Fibroblast of skin of right quadriceps (primary cell): Measurements from ENCODE around the gene PAPPA.

ENCODE experiments used
- DNase-seq: peaks from one replicate; pipeline ENCODE4 v3.0.0-alpha.2; 2013

The PAPPA gene

DNA sequence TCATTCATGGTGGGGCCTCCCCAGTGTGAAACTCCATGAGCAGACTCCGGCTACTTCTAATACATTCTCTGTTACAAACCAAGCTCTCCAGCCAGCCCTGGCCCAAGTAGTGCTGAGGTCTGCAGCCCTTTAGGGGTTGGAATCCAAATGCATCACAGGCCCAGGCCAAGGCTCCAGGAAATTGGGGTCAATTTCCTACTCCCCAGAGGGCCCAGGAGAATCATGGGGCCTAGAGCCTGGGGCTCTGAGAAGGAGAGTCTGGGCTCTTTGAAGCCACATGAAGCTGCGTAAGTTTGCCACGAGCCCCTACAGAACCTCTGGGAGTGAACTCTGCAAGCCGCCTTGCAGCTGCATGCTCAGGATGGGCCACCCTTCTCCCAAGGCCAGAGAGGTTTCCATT, 206.4 kb downstream of the PAPPA start:
- no peak for DNase-seq

DNA sequence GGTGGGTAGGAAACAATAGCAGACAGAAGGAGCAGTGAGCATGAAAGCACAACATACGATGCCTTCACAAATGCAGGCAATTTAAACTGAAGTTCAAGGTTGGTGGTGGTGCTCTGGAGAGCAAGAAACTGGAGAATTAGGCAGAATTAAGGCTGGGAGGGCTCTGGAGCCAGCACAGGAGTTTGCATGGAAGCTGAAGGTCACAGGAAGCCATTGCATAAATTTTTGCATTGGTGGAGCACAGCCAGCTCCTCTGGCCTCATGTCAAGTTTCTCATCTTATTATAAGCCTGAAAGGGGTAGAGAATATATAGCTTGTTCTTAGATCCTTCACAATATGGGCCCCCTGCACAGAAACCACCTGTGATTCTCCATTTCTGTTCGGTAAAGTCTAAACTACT, 207.4 kb downstream of the PAPPA start:
- DNase-seq, result no peak

DNA sequence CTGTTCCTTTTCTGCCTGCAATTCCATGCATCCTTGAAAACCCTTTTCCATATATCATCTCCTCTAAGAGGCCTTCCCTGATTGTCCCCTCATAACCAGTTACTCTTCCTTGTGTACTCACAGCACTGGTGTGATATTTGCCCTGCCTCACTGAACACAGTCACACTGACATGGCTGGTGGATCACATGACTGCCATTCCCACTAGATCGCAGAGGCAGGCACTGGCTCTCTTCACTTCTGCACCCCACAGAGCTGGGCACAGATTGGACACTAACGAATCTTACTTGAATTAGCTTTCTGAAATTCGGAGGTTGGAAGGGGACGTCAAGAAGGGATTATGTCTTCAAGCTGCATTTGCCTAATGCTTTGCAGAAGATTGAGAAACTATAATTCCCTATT, 208.0 kb downstream of the PAPPA start:
- no peak for DNase-seq

- no peak for DNase-seq
These were observed 208.9 kb downstream of the PAPPA start for GRCh38 chr9:116362493-116362892.

DNA sequence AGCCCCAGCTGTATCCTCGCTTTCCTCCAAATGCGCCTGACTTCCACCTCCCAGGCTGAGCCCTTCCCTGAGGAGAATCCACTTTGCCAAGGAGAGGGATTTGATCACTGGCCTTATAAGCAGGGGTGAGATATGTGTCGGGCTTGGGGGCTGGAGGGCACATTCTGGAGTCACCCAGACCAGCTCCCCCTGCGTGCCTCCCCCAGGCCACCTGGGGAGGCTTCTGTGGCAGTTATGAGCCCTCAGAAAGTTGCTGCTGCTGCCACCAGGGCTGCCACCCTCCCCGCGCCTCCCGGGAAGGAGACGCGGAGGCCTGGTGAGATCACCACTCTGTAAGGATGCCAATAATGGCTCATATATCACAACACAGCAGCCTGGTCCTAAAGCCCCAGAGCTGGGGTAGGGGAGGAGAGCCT, 211.5 kb downstream of the PAPPA start:
- peak; percentile 82 for DNase-seq

DNA sequence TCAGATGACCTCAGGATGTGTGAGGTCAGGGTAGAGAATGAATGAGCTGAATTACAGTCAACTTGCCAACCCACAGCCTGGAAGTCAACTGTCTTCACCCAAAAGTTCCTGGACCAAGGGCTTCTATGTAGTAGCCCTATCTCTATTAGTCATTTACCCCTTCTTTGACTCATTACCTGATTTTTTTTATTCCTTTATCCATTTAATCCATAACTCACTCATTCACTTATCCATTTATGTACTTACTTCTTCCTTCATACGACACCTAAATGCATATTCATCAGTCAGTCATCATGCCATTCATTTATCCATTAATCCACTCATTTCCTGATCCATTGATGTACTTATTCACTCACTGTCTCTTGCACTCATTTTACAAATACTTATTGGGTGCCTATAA, 212.7 kb downstream of the PAPPA start:
- DNase-seq, result no peak

DNA sequence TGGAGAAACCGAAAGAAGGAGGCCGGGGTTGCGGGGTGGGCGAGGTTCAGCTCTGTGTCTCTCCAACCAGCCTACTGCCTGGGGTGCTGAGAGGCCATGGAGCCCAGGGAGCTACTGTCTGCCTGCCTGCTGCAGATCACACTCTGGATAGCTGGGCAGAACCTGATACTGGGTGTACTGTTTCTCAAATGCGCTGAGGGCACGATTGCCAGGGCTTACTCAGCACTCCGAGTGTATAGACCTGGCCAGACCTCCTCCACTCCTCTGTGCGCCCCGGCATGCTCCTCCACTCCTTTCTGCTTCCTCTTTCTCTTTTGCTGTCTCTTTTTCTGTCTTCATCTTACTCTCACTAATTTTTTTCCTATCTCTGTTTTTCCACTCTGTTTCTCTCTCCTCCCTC, 215.1 kb downstream of the PAPPA start:
- DNase-seq, result no peak

- DNase-seq, result no peak
These were observed 216.1 kb downstream of the PAPPA start for GRCh38 chr9:116369706-116370105.

GRCh38 chr9:116370556-116370955, 217.0 kb downstream of the PAPPA start:
- DNase-seq, result no peak

DNA sequence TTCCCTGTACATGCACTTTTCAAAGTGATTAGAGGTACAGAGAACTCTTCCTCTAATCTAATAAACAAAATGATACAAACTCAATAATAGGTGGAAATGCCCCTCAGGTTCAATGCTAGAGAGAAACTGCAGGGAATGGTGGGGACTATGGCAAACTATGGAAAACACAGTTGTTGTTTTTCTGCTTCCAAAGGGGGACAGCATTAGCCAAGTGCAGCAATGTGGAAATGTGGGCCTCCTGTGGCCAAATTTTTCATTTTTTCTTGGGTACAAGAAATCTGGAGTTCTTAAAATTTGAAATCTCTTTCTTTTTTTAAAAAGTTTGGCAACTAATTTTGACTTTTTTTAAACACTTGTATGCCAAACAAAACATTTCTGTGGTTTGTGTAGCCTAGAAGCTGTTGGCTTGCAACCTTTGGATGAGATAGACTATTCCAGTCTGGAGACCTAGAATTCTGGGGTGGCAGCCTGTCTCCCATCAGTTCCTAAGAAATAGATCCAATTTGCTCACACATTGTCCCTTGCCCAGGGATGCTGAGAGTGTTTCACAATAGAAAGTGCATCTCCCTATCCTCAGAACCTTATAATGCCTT, 218.6 kb downstream of the PAPPA start:
- no peak for DNase-seq

- no peak for DNase-seq
These were observed 219.2 kb downstream of the PAPPA start for GRCh38 chr9:116372786-116373185.

GRCh38 chr9:116377179-116377798, 223.7 kb downstream of the PAPPA start:
- peak; percentile 66 for DNase-seq

GRCh38 chr9:116378873-116379272, 225.3 kb downstream of the PAPPA start:
- no peak for DNase-seq

- DNase-seq, result no peak
These were observed 226.2 kb downstream of the PAPPA start for GRCh38 chr9:116379821-116380220.

DNA sequence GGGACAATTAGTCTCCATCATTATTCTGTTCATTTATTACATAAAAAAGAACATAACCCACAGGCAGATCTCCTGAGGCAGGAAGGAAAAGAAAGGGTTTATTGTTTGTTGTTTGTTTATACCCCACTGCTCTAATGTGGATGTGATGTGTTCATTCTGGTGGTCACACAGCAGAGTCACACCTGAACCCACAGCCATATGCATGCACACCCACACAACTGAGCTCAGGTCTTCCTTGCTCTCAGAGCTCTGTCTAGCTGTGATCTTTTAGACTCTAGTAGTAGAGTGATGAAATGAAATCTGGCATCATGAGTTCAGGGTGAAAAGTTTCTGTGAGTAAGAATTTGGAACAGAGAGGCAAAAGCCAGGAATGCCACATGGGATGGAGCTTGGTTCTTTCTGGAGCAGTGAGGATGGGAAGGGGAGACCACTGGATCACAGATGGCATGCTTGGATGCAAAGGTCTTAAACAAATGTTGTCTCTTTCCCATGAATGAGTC, 227.0 kb downstream of the PAPPA start:
- DNase-seq, result no peak

- DNase-seq, result no peak
These were observed 227.8 kb downstream of the PAPPA start for GRCh38 chr9:116381350-116381749.

DNA sequence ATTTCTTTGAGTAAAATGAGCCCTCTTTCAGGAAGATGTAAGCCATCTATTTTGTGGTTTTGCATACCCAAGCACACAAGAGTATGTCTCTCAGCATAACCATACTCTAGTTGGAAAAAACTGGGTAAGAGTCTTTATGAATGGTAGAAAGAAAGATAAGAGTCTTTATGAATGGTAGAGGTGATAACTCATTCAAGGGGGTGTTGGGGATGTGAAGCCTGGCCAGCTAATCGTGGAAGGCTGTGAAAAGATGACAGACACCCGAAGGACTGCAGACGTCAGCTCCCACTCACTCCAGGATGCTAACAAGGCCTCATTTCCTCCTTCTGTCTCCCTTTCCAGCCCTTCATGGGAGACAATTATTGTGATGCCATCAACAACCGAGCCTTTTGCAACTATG, 228.5 kb downstream of the PAPPA start:
- DNase-seq, result no peak

- no peak for DNase-seq
These were observed 229.5 kb downstream of the PAPPA start for GRCh38 chr9:116383133-116383532.

- no peak for DNase-seq
These were observed 230.3 kb downstream of the PAPPA start for GRCh38 chr9:116383936-116384335.

DNA sequence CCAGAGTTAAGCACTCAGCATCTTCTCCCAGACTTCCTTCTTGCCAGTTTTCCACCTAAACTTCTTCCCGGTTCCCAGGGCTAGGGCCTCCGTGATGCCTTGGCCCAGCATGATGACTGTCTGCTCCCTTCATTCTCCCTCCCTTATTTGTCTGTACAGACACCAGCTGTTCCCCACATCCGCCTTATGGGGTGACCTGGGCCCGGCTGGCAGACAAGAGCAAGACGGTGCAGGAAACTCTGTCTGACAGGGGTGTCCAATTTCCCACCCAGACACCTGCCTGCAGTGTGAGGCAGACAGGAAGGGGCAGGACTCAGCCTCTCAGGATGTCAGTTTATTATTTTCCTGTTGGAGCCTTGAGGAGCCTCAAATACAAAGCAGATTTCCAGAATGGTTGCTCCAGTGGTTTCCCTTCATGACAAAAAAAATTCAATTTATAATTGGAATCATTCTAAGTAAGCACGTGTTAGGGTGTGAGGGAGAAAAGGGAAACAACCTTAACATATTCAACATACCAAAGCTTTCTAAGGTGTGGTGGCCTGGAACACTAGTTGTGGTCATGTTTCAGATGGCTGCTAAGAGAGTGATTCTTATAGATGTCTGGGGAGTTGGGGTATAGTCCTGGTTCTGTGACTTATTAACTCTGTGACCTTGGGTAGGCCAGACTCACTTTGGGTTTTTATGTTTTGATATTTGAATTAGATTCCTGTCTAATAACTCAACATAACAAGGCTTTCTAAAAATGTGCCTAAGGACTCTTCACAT, 234.5 kb downstream of the PAPPA start:
- no peak for DNase-seq

DNA sequence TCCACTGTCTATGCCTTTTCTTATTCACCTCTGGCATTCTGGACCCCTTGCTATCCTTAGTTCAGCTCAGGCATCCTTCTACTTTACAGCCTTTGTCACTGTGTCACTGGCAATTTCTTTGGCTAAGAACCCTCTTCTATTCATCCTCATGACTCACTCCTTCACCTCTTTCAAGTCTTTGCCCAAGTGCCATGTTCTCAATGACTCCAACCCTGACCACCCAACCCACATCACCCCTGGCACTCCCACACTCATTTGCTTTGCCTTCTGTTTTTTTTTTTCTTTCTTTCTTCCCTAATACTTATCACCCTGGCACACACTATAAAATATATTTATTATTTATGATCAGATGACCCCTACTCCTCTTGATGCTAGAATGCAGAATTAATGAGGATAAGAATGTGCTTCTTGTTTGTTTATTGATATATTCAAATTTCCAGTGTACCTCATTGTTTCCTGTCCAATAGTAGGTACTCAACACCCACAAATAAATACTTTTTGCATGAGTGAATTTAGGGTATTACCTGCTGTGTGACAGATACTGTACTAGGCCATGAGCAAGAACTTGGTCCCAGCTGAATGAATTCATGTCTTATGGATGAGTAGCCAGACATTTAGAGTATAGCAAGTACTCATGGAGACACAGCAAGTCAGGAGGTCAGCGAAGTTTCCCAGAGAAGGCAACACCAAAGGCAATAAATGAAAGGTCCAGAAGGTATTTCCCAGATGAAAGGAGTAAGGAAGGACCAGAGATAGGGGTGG, 236.1 kb downstream of the PAPPA start:
- DNase-seq, result no peak

GRCh38 chr9:116390303-116391228, 237.0 kb downstream of the PAPPA start:
- peak; percentile 65 for DNase-seq
